Measurements from ENCODE around the gene TCIRG1. TPM values are rescaled to one million over a fixed set of nuclear protein-coding genes. Genes with fewer than 3 reads are reported as not detected.

Gene TCIRG1
- total and polyA plus RNA-seq, 12 donors, result 28.4 to 1,150 (median 258) TPM

DNA sequence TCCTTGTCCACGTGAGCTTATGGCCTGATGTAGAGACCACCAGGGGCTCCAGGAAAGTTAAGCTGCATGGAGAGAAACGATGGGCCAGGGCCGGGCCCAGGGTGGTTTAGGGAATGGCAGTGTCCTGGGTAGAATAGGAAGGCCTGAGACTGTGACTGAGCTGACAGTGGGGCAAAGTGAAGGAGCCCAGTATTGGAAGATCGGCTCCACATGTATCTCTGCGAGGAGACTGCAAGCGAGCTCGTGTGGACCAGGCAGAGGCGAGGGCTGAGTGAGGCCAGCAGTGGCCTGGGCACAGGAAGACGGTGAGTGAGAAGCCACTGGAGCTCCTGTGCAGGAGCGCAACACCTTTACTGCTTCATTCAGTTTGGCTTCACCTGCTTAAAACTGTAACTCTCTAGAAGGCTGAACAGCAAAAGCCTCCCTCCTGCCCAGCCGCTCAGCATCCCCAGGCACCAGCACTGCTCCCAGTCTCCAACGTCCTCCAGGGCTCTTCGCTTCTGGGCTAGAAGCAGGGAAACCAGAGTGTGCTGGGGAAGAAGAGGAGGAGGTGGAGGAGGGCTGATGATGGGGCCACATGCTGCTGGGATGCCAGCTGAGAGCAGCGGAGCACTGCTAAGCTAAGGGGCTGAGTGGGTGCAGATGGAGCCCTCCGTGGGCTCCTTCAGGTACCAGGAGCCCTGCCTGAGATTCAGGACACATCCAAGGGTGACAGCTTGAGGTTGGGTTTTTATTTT is 13.5 kb downstream of the TCIRG1 start:
- no peak for TF ChIP-seq POLR2A (IDR thresholded peaks at IDR 0.05)
- no peak for TF ChIP-seq CTCF (IDR thresholded peaks at IDR 0.05)
- intact Hi-C loops (cut with DNase I), result no loop called here
- no peaks in the 10 kb centered on the region for H3K9me3 ChIP-seq (replicated peaks in 1 of 3)
- WGBS, 4 donors, result 88 to 92% (median 90%) methylated on average over 15 of the region's 15 CpGs
- H3K27ac ChIP-seq, result peak overlapping the region in 1 of 5 donors; percentile 64
- H3K36me3 ChIP-seq (replicated peaks in 1 of 2), result peaks cover 0 to 49% of the 10 kb centered on the region in 2 donors
- no peak for DNase-seq
- H3K4me1 ChIP-seq (replicated peaks in 1 of 2), result no peaks in the 10 kb centered on the region
- no peak overlapping the region for H3K4me3 ChIP-seq
- no peaks in the 10 kb centered on the region for H3K27me3 ChIP-seq

DNA sequence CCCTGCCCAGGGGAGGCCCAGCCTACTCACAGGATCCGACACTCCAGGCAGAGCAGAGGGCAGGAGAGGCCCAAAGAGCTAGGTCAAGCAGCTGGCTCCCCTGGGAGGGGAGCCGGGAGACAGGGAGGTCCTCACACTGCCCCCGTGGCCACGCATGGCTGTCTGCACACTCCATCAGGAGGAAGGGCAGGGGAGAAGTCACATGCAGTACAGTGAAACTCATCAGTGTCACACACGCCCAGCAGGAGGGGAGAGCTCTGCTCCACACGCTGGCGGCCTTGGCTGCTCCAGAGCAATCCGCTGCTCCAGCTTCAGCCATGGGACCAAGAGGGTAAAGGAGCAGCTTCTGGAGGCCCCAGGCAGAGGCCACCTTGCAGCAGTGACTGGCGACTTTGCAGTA is 14.3 kb downstream of the TCIRG1 start:
- WGBS, 4 donors, result 40 to 48% (median 41%) methylated on average over 3 to 9 of the region's 9 CpGs; no CpG with 5 or more reads in 1 of the 4 donors
- Histone ChIP-seq H3K36me3 (replicated peaks in 1 of 2) (peaks cover 0 to 42% of the 10 kb centered on the region in 2 donors), H3K4me3 (no peak overlapping the region), H3K4me1 (replicated peaks in 1 of 2) (no peaks in the 10 kb centered on the region), H3K27ac (peak overlapping the region in 2 of 5 donors; percentile 55 to 64), H3K9me3 (replicated peaks in 1 of 3) (no peaks in the 10 kb centered on the region), H3K27me3 (no peaks in the 10 kb centered on the region)
- TF ChIP-seq CTCF (IDR thresholded peaks at IDR 0.05) (no peak), POLR2A (IDR thresholded peaks at IDR 0.05) (peak in 1 of 2 donors; percentile 13)
- intact Hi-C loops (cut with DNase I), result no loop called here
- peak in 6 of 7 donors; percentile 42 to 72 (median 67) for DNase-seq

DNA sequence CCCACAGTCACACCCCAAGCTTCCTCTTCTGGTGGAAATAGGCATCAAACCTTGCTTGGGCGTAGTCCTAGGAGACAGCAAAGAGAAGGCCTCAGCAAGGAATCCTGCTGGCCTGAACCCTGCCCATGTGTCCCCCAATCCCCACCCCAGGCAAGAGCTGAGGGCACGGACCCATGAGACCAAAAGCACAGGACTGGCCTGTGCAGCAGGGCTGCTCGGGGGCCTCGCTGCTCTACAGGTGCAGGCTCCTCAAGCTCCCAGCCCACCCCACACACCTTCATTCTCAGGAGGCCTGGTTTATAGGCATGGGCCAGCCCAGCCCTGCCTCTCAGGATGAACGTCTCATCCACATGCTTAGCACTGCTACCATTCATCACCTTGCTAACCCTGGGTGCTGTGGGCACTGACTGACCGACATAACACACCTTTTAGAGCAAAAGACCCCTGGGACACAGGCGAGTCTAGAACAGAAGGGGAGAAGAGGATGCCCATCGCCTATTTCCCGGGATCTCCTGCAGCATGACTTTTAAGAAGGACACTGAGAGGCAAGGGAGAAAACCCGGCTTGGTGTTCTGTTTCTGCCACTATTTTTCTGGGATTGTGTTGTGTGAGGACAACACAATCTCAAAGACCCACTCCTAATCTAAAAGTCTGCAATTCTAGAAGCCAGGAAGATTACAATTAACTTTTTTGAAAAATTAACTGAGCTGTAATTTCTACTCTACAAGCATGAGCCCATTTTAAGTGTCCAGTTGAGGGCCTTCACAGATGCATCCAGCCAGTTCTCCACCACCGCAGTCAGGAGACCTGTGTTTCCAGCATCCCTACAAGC is 15.4 kb downstream of the TCIRG1 start:
- DNase-seq, result peak in 1 of 7 donors; percentile 50
- H3K9me3 ChIP-seq (replicated peaks in 1 of 3), result no peaks in the 10 kb centered on the region
- intact Hi-C loops (cut with DNase I), result no loop called here
- WGBS, 4 donors, result 90 to 97% (median 94%) methylated on average over 7 to 11 of the region's 11 CpGs
- H3K27ac ChIP-seq, result peak overlapping the region in 1 of 5 donors; percentile 10
- no peaks in the 10 kb centered on the region for H3K27me3 ChIP-seq
- no peak overlapping the region for H3K4me3 ChIP-seq
- peaks cover 0 to 40% of the 10 kb centered on the region in 2 donors for H3K36me3 ChIP-seq (replicated peaks in 1 of 2)
- TF ChIP-seq POLR2A (IDR thresholded peaks at IDR 0.05) (no peak), CTCF (IDR thresholded peaks at IDR 0.05) (no peak)
- no peaks in the 10 kb centered on the region for H3K4me1 ChIP-seq (replicated peaks in 1 of 2)

Data from adrenal gland (tissue), 12 donors.